Chondrocyte (in vitro differentiated cells): ENCODE measurements around the gene HOXA7. TPM values are rescaled to one million over a fixed set of nuclear protein-coding genes. Genes with fewer than 3 reads are reported as not detected.

Experiments used
- DNase-seq: peaks from one replicate; pipeline ENCODE4 v3.0.0; 2021; ENCODE audit warnings: mixed read lengths, low spot score
- H3K27ac Mint-ChIP-seq: one replicate; pipeline ENCODE4 v1.8.0; 2021; ENCODE audit warnings: mild to moderate bottlenecking, moderate library complexity, mixed read lengths; ENCODE audit not compliant: unreplicated experiment
- H3K27me3 Mint-ChIP-seq: 2 replicates; pipeline ENCODE4 v1.8.0; 2021; ENCODE audit warnings: low read depth, mixed read lengths
- H3K36me3 Mint-ChIP-seq: 2 replicates; pipeline ENCODE4 v1.8.0; 2021; ENCODE audit warnings: low read depth, mixed read lengths
- H3K4me1 Mint-ChIP-seq: 2 replicates; pipeline ENCODE4 v1.8.0; 2021; ENCODE audit warnings: low read depth, mild to moderate bottlenecking, mixed read lengths
- H3K4me3 Mint-ChIP-seq: one replicate; pipeline ENCODE4 v1.8.0; 2021; ENCODE audit warnings: mild to moderate bottlenecking, moderate library complexity, mixed read lengths; ENCODE audit not compliant: unreplicated experiment
- H3K9me3 Mint-ChIP-seq: 2 replicates; pipeline ENCODE4 v1.8.0; 2021; ENCODE audit warnings: low read depth, mixed read lengths
- CTCF ChIP-seq: fragments of 200-600 bp; sonication (generic); IDR thresholded peaks from 2 replicates; pipeline ENCODE4 v1.5.0; 2021; ENCODE audit warnings: antibody characterized with exemption, mild to moderate bottlenecking, moderate library complexity
- total RNA-seq: library from RNA; stranded (reverse); gene quantifications from 3 replicates; pipeline ENCODE4 v1.2.1, GENCODE V29; 2021

HOXA7 gene
- total RNA-seq, 1 donor from 2014 or later: not detected

DNA sequence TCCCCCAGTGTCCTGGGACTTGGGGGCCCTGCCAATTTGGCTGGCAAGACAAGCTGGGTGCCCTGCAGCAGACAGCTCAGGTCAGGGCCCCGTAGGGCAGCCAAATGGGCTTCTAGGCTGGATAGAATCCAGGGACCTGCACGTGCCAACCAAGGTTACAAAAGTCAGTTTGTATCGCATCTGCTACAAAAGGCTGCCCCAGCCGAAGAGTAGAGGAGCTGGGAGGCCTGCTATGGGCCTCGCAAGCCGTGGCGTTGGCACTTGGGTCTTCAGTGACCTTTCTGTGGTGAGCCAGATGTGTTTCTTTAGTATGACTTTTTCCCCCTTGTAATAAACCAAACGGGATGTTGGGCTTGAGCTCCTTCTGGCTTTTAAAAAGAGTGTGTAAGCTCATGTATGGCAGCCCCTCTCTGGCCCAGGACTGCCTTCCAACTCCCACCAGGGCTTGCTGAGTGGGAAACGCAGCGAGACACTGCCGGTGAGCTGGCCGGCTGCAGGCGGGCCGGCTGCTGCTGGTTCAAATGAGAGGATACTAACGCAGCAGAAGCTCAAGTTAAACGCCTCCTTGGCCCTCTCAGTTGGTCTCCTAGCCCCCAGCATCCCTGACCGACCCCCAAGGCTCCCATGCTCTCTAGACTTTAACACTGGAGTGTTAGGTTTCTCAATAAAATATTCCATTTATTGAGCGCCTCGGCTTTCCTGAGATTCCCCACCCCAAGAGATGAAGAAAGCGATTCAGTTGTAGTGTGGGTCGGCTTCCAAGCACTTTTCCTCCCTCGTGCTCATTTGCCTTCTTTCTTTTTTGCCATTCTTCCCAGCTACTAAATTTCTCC lies 20.7 kb upstream of the HOXA7 start:
- Mint-ChIP-seq H3K27me3 (peaks cover 72% of the 10 kb centered on the region), H3K4me1 (peaks cover 13% of the 10 kb centered on the region), H3K4me3 (no peak overlapping the region), H3K9me3 (no peaks in the 10 kb centered on the region), H3K27ac (no peak overlapping the region), H3K36me3 (peaks cover 13% of the 10 kb centered on the region)
- no peak for TF ChIP-seq CTCF
- peak; percentile 41 for DNase-seq

- no peak for DNase-seq
- no peaks in the 10 kb centered on the region for H3K9me3 Mint-ChIP-seq
- H3K4me1 Mint-ChIP-seq: peaks cover 15% of the 10 kb centered on the region
- TF ChIP-seq CTCF: no peak
- H3K4me3 Mint-ChIP-seq: no peak overlapping the region
- peaks cover 13% of the 10 kb centered on the region for H3K36me3 Mint-ChIP-seq
- no peak overlapping the region for H3K27ac Mint-ChIP-seq
- H3K27me3 Mint-ChIP-seq: peaks cover 76% of the 10 kb centered on the region
Observed at GRCh38 chr7:27176524-27176845, 20.0 kb upstream of the HOXA7 start.

DNA sequence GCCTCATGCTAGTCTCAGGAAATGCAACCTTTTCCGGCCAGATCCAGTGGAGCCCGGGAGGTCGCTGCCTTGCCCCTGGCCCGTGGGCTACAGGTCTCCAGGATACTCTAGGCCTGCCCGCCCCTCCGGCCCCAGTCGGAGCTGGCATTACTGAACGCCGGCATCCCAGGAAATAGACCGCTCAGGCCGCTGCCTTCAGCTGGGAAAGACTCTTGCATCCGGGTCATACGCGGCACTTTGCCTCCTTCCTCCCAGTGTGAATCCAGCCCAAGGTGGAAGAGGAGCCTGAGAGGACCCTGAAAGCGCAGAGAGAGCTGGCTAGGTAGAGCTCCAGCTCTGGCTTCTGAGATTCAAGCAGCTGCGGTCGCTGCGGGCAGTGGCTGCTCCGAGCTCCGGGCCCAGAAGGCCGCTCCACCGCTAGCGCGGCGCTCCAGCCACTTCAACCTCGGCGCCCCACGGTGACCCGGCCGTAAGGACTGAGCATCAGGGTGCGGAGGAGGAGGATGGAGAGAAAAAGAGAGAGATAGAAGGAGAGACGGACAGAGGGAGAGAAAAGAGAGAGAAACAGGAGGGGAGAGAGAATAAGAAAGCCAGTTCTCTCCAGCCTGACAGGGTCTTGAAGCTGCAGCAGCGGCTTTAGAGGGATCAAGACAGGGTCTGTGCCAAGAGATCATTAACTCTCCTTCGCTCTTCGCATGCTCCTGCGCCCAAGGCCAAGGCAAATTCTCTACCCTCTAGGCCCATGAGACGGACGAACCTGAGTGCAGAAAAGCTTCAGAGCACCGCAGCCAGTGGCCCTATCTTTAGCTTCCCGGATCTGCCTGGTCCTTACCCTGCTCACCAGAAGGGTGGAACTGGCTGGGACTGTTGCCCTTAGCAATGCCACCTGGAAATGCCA lies 19.4 kb upstream of the HOXA7 start:
- H3K4me1 Mint-ChIP-seq: peaks cover 15% of the 10 kb centered on the region
- peaks cover 13% of the 10 kb centered on the region for H3K36me3 Mint-ChIP-seq
- H3K27me3 Mint-ChIP-seq: peaks cover 77% of the 10 kb centered on the region
- no peak overlapping the region for H3K27ac Mint-ChIP-seq
- H3K4me3 Mint-ChIP-seq: no peak overlapping the region
- peak; percentile 56 for DNase-seq
- H3K9me3 Mint-ChIP-seq: no peaks in the 10 kb centered on the region
- TF ChIP-seq CTCF: no peak

DNA sequence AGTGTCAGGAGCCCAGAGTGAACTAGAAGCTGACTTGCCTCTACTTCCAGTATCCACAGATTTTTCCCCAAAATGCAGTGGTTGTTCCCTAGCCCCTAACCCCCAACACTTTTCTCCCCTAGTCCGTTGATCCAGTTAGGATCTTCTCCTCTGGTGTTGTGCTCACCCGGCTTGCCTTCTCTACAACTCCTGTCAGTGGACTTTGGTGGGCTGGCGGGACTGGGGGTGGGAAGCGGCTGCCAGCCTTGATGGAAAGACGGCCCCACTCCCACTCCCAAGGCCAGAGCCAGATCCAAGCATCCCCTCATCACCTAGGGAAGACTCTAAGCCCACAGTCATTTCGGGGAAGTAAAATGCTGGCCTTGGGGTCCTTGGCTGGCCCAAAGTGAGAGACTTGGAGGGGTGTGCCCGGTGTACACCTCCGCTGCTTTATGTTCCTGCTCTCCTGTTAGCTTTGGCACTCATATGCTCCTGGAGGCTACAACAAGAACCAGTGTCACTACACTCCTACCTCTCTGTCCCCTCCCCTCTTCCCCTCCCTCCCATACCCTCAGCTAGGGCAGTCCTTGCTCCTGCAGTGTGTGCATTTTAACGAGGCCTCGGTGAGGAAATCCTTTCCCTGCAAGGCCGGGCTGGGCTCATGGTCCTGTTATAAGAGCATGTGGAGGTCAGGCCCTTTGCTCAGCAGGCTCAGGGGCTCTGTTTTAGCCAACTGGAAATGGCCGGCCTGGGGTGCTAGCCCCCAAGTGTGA lies 18.6 kb upstream of the HOXA7 start:
- no peak overlapping the region for H3K4me3 Mint-ChIP-seq
- H3K27ac Mint-ChIP-seq: no peak overlapping the region
- peaks cover 80% of the 10 kb centered on the region for H3K27me3 Mint-ChIP-seq
- peaks cover 13% of the 10 kb centered on the region for H3K36me3 Mint-ChIP-seq
- H3K4me1 Mint-ChIP-seq: peaks cover 13% of the 10 kb centered on the region
- no peak for TF ChIP-seq CTCF
- no peaks in the 10 kb centered on the region for H3K9me3 Mint-ChIP-seq
- DNase-seq: peak; percentile 34
